Loucy (cell line): ENCODE data around the gene MEMO1.

Experiments used
- H2AFZ ChIP-seq: fragments of 200-600 bp; sonication (generic); 2 replicates; pipeline ENCODE4 v1.6.0; 2016; ENCODE audit warnings: antibody characterized with exemption, mild to moderate bottlenecking, low read length, moderate library complexity
- H3F3A ChIP-seq: fragments of 200-600 bp; 2 replicates; pipeline ENCODE4 v1.6.0; 2016; ENCODE audit warnings: antibody characterized with exemption, low read depth, mild to moderate bottlenecking
- H3K27me3 ChIP-seq: fragments of 200-600 bp; sonication (generic); 2 replicates; pipeline ENCODE4 v1.6.1; 2014; ENCODE audit warnings: low read length, mild to moderate bottlenecking; ENCODE audit not compliant: insufficient read depth, poor library complexity, severe bottlenecking
- H3K36me3 ChIP-seq: fragments of 200-600 bp; sonication (generic); 2 replicates; pipeline ENCODE4 v1.6.1; 2016; ENCODE audit warnings: low read length; ENCODE audit not compliant: insufficient read depth
- H3K4me1 ChIP-seq: fragments of 200-600 bp; sonication (generic); 2 replicates; pipeline ENCODE4 v1.5.1; 2014; ENCODE audit warnings: low read length, mild to moderate bottlenecking; ENCODE audit not compliant: insufficient read depth, poor library complexity, severe bottlenecking
- H3K4me2 ChIP-seq: fragments of 200-600 bp; sonication (generic); 2 replicates; pipeline ENCODE4 v1.6.0; 2014; ENCODE audit warnings: antibody characterized with exemption, low read length, low read depth, mild to moderate bottlenecking; ENCODE audit not compliant: poor library complexity, severe bottlenecking
- H3K4me3 ChIP-seq: fragments of 200-600 bp; sonication (generic); 2 replicates; pipeline ENCODE4 v1.5.1; 2014; ENCODE audit warnings: low read length, mild to moderate bottlenecking, mixed read lengths; ENCODE audit not compliant: poor library complexity, severe bottlenecking
- H3K79me2 ChIP-seq: fragments of 200-600 bp; sonication (generic); 2 replicates; pipeline ENCODE4 v1.6.1; 2014; ENCODE audit warnings: low read length; ENCODE audit not compliant: insufficient read depth
- H3K9ac ChIP-seq: fragments of 200-600 bp; sonication (generic); 2 replicates; pipeline ENCODE4 v1.6.0; 2014; ENCODE audit warnings: mild to moderate bottlenecking, low read depth, low read length, moderate library complexity; ENCODE audit not compliant: poor library complexity, severe bottlenecking
- H3K9me2 ChIP-seq: fragments of 200-600 bp; sonication (generic); replicated peaks from 2 replicates; pipeline ENCODE4 v1.6.1; 2016; ENCODE audit warnings: low read depth, low read length, mixed read lengths
- H3K9me3 ChIP-seq: fragments of 200-600 bp; sonication (generic); 2 replicates; pipeline ENCODE4 v1.6.1; 2014; ENCODE audit warnings: mild to moderate bottlenecking, antibody characterized with exemption, low read length, low read depth; ENCODE audit not compliant: insufficient read depth
- H4K20me1 ChIP-seq: fragments of 200-600 bp; sonication (generic); 2 replicates; pipeline ENCODE4 v1.6.0; 2014; ENCODE audit warnings: antibody characterized with exemption, low read length, mild to moderate bottlenecking; ENCODE audit not compliant: insufficient read depth, poor library complexity, severe bottlenecking
- CTCF ChIP-seq: fragments of 200-600 bp; sonication (generic); conservative IDR thresholded peaks from 2 replicates; pipeline ENCODE4 v1.5.1; 2014; ENCODE audit warnings: mild to moderate bottlenecking, antibody characterized with exemption, low read length
- EZH2phosphoT487 ChIP-seq: fragments of 200-600 bp; IDR thresholded peaks from 2 replicates; pipeline ENCODE4 v1.6.1; 2018; ENCODE audit warnings: antibody characterized with exemption, mild to moderate bottlenecking, moderate library complexity, borderline replicate concordance

Gene MEMO1

GRCh38 chr2:31950946-31951562, 59.8 kb downstream of the MEMO1 start:
- Histone ChIP-seq H3K9me2 (no peaks in the 10 kb centered on the region), H4K20me1 (peaks cover 38% of the 10 kb centered on the region), H3K4me2 (no peak overlapping the region), H3K4me3 (no peak overlapping the region), H2AFZ (no peak overlapping the region), H3K79me2 (peaks cover 99% of the 10 kb centered on the region), H3K4me1 (peaks cover under 1% of the 10 kb centered on the region), H3K9ac (no peak overlapping the region), H3K9me3 (no peaks in the 10 kb centered on the region), H3K27me3 (no peaks in the 10 kb centered on the region), H3K36me3 (no peaks in the 10 kb centered on the region), H3F3A (no peaks in the 10 kb centered on the region)
- TF ChIP-seq CTCF (no peak), EZH2phosphoT487 (no peak)

- H3K79me2 ChIP-seq: peaks cover 98% of the 10 kb centered on the region
- H3K9ac ChIP-seq: no peak overlapping the region
- H3K9me3 ChIP-seq: no peaks in the 10 kb centered on the region
- H3F3A ChIP-seq: no peaks in the 10 kb centered on the region
- TF ChIP-seq EZH2phosphoT487: no peak
- no peak for TF ChIP-seq CTCF
- no peak overlapping the region for H3K4me2 ChIP-seq
- no peak overlapping the region for H3K4me3 ChIP-seq
- peaks cover 12% of the 10 kb centered on the region for H3K4me1 ChIP-seq
- no peaks in the 10 kb centered on the region for H3K9me2 ChIP-seq
- peaks cover 5% of the 10 kb centered on the region; the same call in 1 of the 2 replicates for H3K36me3 ChIP-seq
- H4K20me1 ChIP-seq: peaks cover 64% of the 10 kb centered on the region
- H2AFZ ChIP-seq: no peak overlapping the region
- H3K27me3 ChIP-seq: no peaks in the 10 kb centered on the region
Measured at GRCh38 chr2:31947871-31948270, 62.9 kb downstream of the MEMO1 start.

GRCh38 chr2:31946838-31947237, 64.0 kb downstream of the MEMO1 start:
- Histone ChIP-seq H3K36me3 (peaks cover 14% of the 10 kb centered on the region; the same call in 1 of the 2 replicates), H3K4me1 (peaks cover 12% of the 10 kb centered on the region), H3K9me3 (no peaks in the 10 kb centered on the region), H4K20me1 (peaks cover 54% of the 10 kb centered on the region), H3K9ac (no peak overlapping the region), H3K9me2 (no peaks in the 10 kb centered on the region), H3K27me3 (no peaks in the 10 kb centered on the region), H3K4me2 (no peak overlapping the region), H3F3A (no peaks in the 10 kb centered on the region), H3K79me2 (peaks cover 94% of the 10 kb centered on the region), H2AFZ (no peak overlapping the region), H3K4me3 (no peak overlapping the region)
- TF ChIP-seq CTCF (no peak), EZH2phosphoT487 (no peak)
